ENCODE data around the gene ABI2.
"Not testable (repeated sequence)": the region's sequence is repeated elsewhere in the genome, so short reads cannot be mapped to it uniquely, and the experiment has no call there.

ABI2 gene

GRCh38 chr2:203427061-203427460, 98.9 kb downstream of the ABI2 start:
- peak; percentile 27 for DNase-seq (ENCODE audit: low read depth)

GRCh38 chr2:203429643-203430042, 101.4 kb downstream of the ABI2 start:
- not testable (repeated sequence) for DNase-seq (ENCODE audit: low read depth)

- DNase-seq (ENCODE audit: low read depth), result peak; percentile 63
Measured at GRCh38 chr2:203431391-203432185, 103.4 kb downstream of the ABI2 start.

DNA sequence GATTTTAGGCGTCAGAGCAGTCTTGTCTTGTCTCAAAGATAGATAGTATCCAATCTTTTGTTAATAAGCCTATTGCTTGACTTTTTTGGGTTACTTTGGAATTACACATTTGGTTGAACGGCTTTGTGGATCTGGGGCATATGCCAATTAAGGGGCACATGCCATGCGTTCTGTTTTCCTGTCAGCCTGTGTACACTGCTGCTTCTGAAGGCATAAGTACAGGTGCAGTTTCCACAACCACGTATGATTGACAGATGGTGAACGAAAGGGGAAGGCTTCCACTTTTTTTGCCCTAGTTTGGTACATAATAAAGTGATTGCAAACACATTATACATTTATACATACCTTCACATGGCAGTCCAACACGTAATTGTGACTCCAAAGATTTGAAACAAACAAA, 104.6 kb downstream of the ABI2 start:
- DNase-seq (ENCODE audit: low read depth), result no peak

- DNase-seq (ENCODE audit: low read depth), result no peak
Measured at GRCh38 chr2:203436496-203436895, 108.3 kb downstream of the ABI2 start.

DNA sequence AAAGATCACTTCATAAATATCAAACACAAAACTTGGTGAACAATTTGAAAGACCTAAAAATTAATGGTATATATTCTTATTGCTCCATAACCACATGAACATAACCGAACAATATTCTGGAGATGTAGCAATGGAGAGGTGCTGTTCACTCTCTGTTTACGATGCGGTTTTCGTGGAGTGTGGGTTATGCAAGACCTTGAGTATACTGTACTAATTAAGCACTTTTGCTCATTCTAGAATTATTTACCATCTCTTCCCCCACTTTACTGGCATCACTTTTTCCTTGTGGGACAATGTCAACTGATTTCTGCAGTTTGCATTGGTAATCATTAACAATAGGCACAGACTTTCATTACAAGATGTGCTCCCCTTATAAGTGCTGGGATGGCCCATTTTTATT, 109.3 kb downstream of the ABI2 start:
- DNase-seq (ENCODE audit: low read depth), result peak; percentile 50

GRCh38 chr2:203438528-203438927, 110.3 kb downstream of the ABI2 start:
- DNase-seq (ENCODE audit: low read depth), result no peak

DNA sequence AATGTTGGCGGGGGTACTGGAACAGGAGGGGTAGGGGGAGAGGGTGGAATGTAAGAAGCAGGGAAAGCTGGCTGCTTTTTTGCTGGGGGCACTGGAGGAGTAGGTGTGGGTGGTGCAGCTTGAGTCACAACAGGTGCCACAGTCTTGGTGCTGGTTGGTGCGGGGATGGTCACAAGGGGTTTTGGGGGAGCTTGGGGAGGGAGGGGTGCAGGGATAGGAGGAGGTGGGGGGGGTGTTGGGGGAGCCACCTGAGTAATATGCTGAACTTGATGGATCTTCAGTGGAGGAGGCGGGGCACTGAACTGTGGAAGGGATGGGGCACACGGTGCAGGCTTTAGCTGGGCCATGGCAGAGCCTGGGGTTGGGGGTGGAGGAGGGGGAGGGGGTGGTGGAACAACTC, 112.5 kb downstream of the ABI2 start:
- no peak for DNase-seq (ENCODE audit: low read depth)

- DNase-seq (ENCODE audit: low read depth), result no peak
Measured at GRCh38 chr2:203441463-203441862, 113.3 kb downstream of the ABI2 start.

DNA sequence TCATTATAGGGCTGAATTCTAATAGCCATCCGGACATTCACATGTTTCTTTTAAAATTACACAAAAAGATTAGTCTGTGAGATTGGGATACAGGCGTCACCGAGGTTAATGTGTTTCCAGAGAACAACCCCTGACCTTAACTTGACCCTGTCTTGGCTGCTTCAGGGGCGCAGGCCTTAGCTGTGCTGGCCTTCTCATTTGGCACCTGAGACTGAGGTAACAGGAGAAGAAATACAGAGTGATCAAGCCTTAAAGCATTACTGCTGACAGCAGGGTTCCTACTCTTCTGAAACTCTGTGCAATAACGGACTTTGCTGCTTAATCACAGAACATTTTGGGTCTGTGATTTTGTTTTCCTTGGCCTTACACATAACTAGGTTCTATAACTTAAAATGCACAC, 114.3 kb downstream of the ABI2 start:
- no peak for DNase-seq (ENCODE audit: low read depth)

DNA sequence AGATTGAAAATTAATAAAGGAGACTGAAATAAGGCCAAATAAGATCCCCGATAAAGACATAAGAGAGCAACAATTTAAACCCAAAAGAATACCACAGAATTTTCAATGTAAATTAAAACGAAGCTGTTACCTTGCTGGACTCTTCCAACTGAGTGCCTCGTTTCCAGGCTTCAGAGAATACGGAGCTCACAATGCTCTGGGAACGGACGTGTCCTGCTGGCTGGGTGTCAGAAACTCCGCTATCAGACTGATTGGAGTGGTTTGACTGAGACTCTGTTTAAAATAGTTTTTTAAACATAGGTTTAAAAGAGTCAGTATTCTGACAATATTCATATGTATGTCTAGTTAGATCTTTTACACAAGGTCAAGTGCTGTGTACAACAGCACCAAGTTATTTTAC, 116.5 kb downstream of the ABI2 start:
- DNase-seq (ENCODE audit: low read depth), result no peak

GRCh38 chr2:203446071-203446481, 117.9 kb downstream of the ABI2 start:
- peak; percentile 31 for DNase-seq (ENCODE audit: low read depth)

- DNase-seq (ENCODE audit: low read depth), result no peak
Measured at GRCh38 chr2:203446780-203447179, 118.6 kb downstream of the ABI2 start.

DNA sequence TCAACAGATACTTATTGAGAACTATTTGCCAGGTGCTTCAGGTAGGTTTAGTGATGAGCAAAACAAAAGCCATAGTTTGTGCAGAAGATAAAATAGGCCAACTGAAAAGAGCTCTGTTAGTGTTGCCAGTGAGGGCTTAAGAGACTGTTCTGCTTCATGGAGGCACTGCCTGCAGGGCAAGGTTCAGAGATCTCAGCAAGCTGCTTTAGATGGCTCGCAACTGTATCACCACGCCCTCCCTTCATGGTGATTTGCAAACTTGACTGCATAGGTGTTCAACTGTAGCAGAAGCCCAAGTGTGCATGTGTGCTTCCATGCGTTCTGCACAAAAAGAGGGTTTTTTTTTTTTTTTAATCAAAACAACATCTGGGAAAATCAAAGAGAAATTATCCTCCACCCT, 122.4 kb downstream of the ABI2 start:
- DNase-seq (ENCODE audit: low read depth), result no peak

DNA sequence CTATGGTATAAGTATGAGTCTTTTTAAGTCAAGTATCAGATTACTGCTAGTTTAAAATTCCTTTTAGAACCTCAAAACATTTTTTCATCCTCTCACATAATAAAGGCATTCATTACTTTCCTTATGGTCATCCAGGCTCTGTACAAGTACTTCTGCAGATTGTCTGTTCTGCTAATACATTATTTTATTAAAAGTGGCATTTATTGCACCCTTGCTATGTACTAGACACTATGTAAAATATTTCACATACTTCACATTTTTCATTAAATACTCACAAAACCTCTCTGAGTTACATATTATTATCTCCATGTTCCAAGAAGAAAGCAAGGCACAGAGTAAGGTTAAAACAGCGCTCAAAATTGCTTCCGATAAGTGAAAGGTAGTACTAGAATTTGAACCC, 122.8 kb downstream of the ABI2 start:
- DNase-seq (ENCODE audit: low read depth), result peak; percentile 30

GRCh38 chr2:203451689-203452088, 123.5 kb downstream of the ABI2 start:
- DNase-seq (ENCODE audit: low read depth), result peak; percentile 38

DNA sequence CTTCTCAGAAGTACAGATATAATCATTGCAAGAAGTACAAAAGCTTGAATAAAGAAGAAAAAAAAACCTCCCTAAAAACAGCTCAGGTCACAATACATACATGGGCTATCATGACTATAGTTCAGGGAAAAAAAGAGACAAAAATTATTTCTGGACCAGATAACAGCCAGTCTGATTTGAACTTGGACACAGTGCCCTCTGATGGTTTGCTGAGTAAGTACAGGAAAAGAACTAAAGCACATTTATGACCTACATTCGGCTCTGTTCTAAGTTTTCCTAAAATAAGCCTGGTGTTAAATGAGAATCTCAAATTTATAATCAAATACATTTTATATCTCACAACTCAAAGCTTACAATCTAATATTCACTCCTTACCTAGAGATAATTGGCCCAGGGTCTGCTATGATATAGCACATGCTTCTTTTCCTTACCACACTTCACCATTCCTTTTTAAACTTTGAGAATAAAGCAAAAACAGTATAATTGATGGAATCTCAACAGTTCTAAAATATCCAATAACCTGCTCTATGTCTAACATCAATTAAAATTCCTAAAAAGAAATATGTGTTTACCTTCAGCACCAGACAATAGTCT, 125.8 kb downstream of the ABI2 start:
- peak; percentile 52 for DNase-seq (ENCODE audit: low read depth)

DNA sequence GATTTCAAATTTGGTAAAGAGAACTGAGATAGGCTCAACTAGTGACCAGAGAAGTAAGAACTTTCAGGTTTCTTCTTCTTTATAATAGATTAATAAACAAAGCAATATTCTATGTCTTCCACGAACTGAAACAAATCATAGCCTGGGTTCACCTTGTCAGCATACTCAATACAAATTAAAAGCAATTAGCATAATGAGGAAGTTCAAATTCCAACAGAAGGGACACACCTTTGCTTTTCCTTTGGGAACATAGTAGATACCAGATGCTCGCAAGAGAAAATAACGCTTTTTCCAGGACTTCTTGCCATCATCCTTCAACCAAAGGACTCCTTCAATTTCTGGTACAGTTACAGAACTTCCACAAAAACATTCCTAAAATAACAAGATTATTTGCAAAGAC, 127.0 kb downstream of the ABI2 start:
- DNase-seq (ENCODE audit: low read depth), result no peak

GRCh38 chr2:203461746-203462145, 133.6 kb downstream of the ABI2 start:
- DNase-seq (ENCODE audit: low read depth), result peak; percentile 34

- no peak for DNase-seq (ENCODE audit: low read depth)
Measured at GRCh38 chr2:203462308-203462707, 134.1 kb downstream of the ABI2 start.

DNA sequence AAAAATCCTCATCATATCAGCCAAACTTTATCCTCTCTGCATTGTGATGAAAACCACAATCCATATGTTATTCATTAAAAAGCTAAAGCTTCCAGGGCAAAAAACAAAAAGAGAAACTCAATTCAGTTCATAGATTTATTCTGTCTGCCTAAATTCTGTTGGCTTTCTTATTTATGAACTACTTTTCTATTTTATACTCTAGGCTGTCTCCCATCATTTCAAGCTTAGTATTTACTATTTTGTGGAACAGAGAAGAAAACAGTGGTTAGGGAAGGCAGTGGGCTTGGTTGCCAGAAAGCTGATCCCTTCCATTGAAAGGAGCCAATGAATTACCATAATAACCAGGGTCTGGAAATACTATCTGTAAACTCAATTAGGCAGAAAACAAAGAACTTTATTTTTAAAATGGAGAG, 135.1 kb downstream of the ABI2 start:
- DNase-seq (ENCODE audit: low read depth), result peak; percentile 57

DNA sequence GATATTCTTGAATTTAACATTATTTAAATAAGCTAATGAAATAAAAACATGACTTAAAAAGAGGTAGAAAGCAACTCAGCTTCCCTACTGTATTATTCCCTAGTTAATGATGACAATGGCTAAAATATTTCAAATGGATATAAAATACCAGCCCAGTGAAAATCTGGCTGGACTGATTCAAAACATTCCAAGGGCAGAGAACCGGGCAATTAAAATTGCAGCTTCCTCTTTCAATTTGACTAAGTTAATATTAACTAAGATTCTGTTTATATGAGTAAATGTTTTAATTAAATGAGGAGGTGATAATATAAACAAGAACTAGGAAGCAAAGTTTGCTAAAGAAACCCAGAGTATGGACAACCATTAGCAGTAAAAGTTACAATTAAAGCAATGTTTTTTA, 141.4 kb downstream of the ABI2 start:
- DNase-seq (ENCODE audit: low read depth), result no peak

DNA sequence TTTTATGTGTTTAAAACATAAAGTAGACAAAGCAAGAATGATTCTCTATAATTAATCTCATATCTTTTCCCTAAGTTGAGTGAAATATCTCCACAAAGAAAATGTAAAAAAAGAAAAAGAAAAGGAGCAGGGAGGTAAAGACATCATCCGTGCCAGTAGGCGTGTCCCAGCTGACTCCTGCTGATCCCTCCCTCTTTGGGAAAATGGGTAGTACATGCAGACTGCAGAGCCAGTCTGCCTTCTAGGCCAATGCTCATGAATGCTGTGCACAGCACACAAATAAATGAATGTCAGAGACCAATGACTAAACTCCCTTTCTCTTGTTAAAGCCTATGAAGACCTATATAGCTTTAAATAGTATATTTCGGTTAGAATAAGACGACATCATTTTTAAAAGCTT, 142.2 kb downstream of the ABI2 start:
- no peak for DNase-seq (ENCODE audit: low read depth)

DNA sequence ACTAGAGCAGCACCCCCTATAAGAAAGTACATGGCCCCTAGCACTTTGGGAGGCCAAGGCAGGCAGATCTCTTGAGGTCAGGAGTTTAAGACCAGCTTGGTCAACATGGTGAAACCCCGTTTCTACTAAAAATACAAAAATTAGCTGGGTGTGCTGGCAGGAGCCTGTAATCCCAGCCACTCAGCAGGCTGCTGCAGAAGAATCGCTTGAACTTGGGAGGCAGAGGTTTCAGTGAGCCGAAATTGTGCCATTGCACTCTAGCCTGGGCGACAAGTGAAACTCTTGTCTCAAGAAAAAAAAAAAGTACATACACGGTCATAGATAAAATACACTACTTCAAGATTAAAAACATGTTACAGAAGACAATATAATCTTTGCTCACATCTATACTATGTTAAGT, 143.1 kb downstream of the ABI2 start:
- no peak for DNase-seq (ENCODE audit: low read depth)

Data from fibroblast of gingiva (primary cell).